Pancreas (tissue), 10 donors: ENCODE results near the gene ALKBH2. TPM values are rescaled to one million over a fixed set of nuclear protein-coding genes. Genes with fewer than 3 reads are reported as not detected.

Experiments used
- ATAC-seq, 4 donors: fragments of 200-7000 bp; cut with Tn5 transposase; one replicate each; pipeline versions ENCODE4 v1.8.0 to v1.9.1; 2020; ENCODE audit warnings: mild to moderate bottlenecking in 4 of 4, moderate library complexity in 4 of 4
- DNase-seq, 6 donors: peaks; one replicate each; pipeline ENCODE4 v3.0.0-alpha.2; 2020
- FAIRE-seq: peaks from 2 replicates; lab custom pipeline; 2012; peaks lifted over from hg19 to GRCh38; lab: Jason Lieb, UNC
- H3K27ac ChIP-seq, 4 donors: fragments of 200-600 bp; sonication (generic); 1 replicate in 3 of 4; 2 replicates in 1 of 4; pipeline versions ENCODE4 v1.5.0 to v1.8.0; 2020
- H3K27me3 ChIP-seq, 4 donors: fragments of 200-600 bp; one replicate each; pipeline ENCODE4 v1.8.0; 2021
- H3K36me3 ChIP-seq, 3 donors: fragments of 200-600 bp; sonication (generic) in 1 of 3; one replicate each; pipeline versions ENCODE4 v1.5.0 to v1.8.0; 2020 to 2021
- H3K4me1 ChIP-seq, 3 donors: fragments of 200-600 bp; one replicate each; pipeline ENCODE4 v1.8.0; 2021
- H3K4me3 ChIP-seq, 4 donors: fragments of 200-600 bp; sonication (generic) in 2 of 4; one replicate each; pipeline versions ENCODE4 v1.5.0 to v1.8.0; 2020 to 2021
- H3K9me3 ChIP-seq, 4 donors: fragments of 200-600 bp; one replicate each; pipeline ENCODE4 v1.8.0; 2021
- WGBS, 2 donors: extraction: QIAGEN DNeasy Blood & Tissue Kit; methylation state at CpG; one replicate each; pipeline ENCODE4 v1.1.7; 2013; 5-methylcytosine and 5-hydroxymethylcytosine counted together
- intact Hi-C, 3 donors: fragments of 100-400 bp; cut with DNase I; formaldehyde crosslinking; loops; one replicate each; pipeline versions ENCODE4 v1.11.1 to v1.14.2; 2022
- polyA plus RNA-seq, 2 donors: library from polyadenylated mRNA; stranded (reverse); fragments of 200-250 nt; gene quantifications; one replicate each; pipeline ENCODE4 v1.2.3, GENCODE V29; 2013
- total RNA-seq, 6 donors: library from RNA; stranded (reverse); fragmentation: NEBNext Ultra II Directional in 4 of 6; extraction: Animal tissue kit (Norgen Biotek cat#: 25700) in 4 of 6; gene quantifications; one replicate each; pipeline versions ENCODE4 v1.2.1 to v1.2.4, GENCODE V29; 2021 to 2023
- TF ChIP-seq, protein P1 (sequence below), 4 donors: fragments of 200-600 bp; sonication (generic) in 3 of 4; IDR thresholded peaks; one replicate each; pipeline versions ENCODE4 v1.5.0 to v1.8.0; 2021; ENCODE audit warnings: antibody characterized with exemption in 4 of 4
- donor health status: healthy with polysubstance abuse.
- donor health status: DM: no; HTN: no; CAD: no; lungs with moderate emphysema.
- donor health status: DM: no; HTN: no; CAD: no.
- donor health status: control.
- donor health status: control.
- donor health status: Bipolar disorder and iron deficiency.
- donor health status: DM: yes; HTN: yes; CAD: no.
- donor health status: DM: no; HTN: no; CAD: no.
- donor health status: DM: no; HTN: no; CAD: no.
- donor health status: DM: yes; HTN: yes; CAD: no.

ALKBH2 gene
- total and polyA plus RNA-seq, 8 donors = 4.3 to 22.9 (median 8.4) TPM

DNA sequence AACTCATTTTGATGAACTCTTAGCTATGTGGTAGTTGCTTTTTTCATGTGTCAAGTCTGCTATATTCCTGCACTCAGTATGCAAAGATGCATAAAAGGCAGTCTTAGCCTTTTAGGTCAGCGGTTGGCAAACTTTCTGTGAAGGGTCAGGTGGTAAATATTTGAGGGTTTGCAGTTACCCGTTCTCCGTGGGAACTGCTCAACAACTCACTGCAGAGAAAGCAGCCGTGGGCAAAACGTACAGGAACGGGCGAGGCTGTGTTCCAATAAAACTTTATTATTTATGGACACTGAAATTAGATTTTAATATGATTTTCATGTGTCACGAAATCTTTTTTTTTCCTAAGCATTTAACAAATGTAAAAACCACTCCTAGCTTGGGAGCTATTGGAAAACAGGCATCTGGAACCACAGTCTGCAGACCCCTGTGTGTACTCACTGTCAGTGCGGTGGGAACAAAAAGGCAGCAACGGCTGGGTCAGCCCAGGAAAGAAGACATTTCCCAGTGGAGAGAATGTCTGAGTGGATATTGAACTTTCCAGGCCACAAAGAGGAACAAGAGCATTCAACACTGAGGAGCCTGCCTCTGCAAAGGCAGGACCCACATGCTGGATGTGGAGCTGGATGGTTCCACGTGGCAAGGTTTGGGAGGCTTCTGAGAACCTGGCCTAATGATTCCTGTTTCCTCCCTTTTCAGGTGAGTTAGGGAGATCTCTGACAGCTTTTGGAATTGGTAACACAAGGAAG lies 19.6 kb upstream of the ALKBH2 start:
- H3K27ac ChIP-seq = peak overlapping the region; percentile 70 to 87 (median 86)
- intact Hi-C loops = no loop called here

DNA sequence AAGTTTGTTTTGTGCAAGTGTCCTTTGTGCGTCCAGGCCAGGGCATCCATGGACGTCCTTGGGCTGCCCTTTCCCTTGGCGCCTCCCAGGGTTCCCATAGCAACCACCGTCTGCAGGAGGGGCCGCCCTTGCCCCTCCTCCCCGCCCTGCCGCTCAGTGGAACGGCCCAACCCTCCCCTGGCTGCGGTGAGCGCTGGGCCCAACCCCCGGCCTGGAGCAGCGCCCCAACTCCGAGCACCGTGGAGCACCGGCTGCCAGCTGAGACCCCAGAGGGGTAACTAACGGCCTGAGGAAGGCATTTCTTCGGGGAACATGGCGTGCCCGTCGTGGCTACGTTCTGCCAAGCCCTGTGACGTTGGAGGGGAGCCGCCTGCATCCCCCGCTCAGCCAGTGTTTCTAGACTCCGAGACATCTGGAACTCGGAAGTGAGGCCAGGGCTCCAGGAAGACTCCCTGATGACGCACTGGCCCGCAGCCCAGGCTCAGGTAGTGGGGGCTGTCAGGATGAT lies 17.8 kb upstream of the ALKBH2 start:
- WGBS, 2 donors = 2 to 3% methylated on average over 28 of the region's 28 CpGs
- ATAC-seq = peak; percentile 85 to 93 (median 88)
- H3K4me1 ChIP-seq = peaks cover 27 to 43% (median 34%) of the 10 kb centered on the region in 3 donors

More for the DNA sequence above, 19.6 kb upstream of the ALKBH2 start:
- no peaks in the 10 kb centered on the region for H3K9me3 ChIP-seq
- peak in 1 of 4 donors; percentile 2 for ATAC-seq
- peak in 2 of 6 donors; percentile 31 to 35 for DNase-seq
- no peaks in the 10 kb centered on the region for H3K27me3 ChIP-seq
- H3K4me1 ChIP-seq = peaks cover 36 to 61% (median 52%) of the 10 kb centered on the region in 3 donors
- 31 to 40% methylated on average over 11 of the region's 11 CpGs for WGBS, 2 donors
- TF ChIP-seq, protein P1, sequence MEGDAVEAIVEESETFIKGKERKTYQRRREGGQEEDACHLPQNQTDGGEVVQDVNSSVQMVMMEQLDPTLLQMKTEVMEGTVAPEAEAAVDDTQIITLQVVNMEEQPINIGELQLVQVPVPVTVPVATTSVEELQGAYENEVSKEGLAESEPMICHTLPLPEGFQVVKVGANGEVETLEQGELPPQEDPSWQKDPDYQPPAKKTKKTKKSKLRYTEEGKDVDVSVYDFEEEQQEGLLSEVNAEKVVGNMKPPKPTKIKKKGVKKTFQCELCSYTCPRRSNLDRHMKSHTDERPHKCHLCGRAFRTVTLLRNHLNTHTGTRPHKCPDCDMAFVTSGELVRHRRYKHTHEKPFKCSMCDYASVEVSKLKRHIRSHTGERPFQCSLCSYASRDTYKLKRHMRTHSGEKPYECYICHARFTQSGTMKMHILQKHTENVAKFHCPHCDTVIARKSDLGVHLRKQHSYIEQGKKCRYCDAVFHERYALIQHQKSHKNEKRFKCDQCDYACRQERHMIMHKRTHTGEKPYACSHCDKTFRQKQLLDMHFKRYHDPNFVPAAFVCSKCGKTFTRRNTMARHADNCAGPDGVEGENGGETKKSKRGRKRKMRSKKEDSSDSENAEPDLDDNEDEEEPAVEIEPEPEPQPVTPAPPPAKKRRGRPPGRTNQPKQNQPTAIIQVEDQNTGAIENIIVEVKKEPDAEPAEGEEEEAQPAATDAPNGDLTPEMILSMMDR (IDR thresholded peaks at IDR 0.05) = no peak
- no peak for FAIRE-seq
- no peaks in the 10 kb centered on the region for H3K36me3 ChIP-seq
- H3K4me3 ChIP-seq = peak overlapping the region in 2 of 4 donors; percentile 19 to 24

DNA sequence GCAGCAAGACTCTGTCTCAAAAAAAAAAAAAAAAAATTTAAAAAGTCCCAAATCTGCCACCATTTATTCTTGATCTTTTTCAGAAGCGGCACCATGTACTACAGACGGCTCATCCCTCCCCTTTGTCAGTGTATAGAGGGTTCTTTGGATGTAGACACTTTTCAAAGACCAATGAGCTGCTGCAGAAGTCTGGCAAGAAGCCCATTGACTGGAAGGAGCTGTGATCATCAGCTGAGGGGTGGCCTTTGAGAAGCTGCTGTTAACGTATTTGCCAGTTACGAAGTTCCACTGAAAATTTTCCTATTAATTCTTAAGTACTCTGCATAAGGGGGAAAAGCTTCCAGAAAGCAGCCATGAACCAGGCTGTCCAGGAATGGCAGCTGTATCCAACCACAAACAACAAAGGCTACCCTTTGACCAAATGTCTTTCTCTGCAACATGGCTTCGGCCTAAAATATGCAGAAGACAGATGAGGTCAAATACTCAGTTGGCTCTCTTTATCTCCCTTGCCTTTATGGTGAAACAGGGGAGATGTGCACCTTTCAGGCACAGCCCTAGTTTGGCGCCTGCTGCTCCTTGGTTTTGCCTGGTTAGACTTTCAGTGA lies 16.6 kb upstream of the ALKBH2 start:
- intact Hi-C loops = no loop called here
- Histone ChIP-seq H3K4me1 (peaks cover 18 to 31% (median 22%) of the 10 kb centered on the region in 3 donors), H3K27ac (peak overlapping the region in 2 of 4 donors; percentile 82 to 87), H3K27me3 (no peaks in the 10 kb centered on the region), H3K4me3 (no peak overlapping the region), H3K9me3 (no peaks in the 10 kb centered on the region), H3K36me3 (peaks cover 0 to 11% (median 5%) of the 10 kb centered on the region in 3 donors)
- ATAC-seq (no peak), FAIRE-seq (no peak), DNase-seq (no peak)
- TF ChIP-seq, protein P1 (IDR thresholded peaks at IDR 0.05) = no peak
- 93 to 94% methylated on average over 6 of the region's 6 CpGs for WGBS, 2 donors

More for the DNA sequence above, 17.8 kb upstream of the ALKBH2 start:
- Histone ChIP-seq H3K4me3 (peak overlapping the region; percentile 37 to 57 (median 46)), H3K27ac (peak overlapping the region; percentile 82 to 95 (median 90)), H3K36me3 (peaks cover 0 to 5% (median 0%) of the 10 kb centered on the region in 3 donors), H3K27me3 (no peaks in the 10 kb centered on the region), H3K9me3 (no peaks in the 10 kb centered on the region)
- intact Hi-C loops = no loop called here
- TF ChIP-seq, protein P1 (IDR thresholded peaks at IDR 0.05) = no peak
- no peak for FAIRE-seq
- peak; percentile 90 to 97 (median 94) for DNase-seq

DNA sequence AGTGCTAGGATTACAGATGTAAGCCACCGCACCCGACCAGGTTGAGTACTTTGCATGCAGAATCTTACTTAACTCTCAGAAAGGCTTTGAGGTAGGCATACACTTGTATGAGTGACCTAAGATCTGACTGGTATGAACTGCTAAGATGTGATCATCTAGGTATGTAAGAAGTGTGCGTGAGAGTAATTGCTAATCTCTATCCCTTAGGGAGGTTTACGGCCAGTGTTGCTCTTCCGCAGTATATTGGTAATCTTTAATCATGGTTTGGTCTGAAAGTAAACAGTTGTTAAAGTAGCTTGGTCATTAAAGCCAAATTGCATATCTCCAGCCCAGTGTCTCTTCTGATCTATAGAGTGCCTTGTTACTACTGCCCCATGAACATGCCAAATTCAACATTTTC lies 11.9 kb upstream of the ALKBH2 start:
- no peak for FAIRE-seq
- DNase-seq = no peak
- Histone ChIP-seq H3K27me3 (no peaks in the 10 kb centered on the region), H3K27ac (no peak overlapping the region), H3K4me1 (no peaks in the 10 kb centered on the region), H3K36me3 (peaks cover 0 to 39% (median 10%) of the 10 kb centered on the region in 3 donors), H3K9me3 (no peaks in the 10 kb centered on the region), H3K4me3 (no peak overlapping the region)
- intact Hi-C loops = no loop called here
- no peak for ATAC-seq
- WGBS, 2 donors = 81 to 87% methylated on average over 5 of the region's 5 CpGs
- TF ChIP-seq, protein P1 (IDR thresholded peaks at IDR 0.05) = no peak
